Non-pigmented ciliary epithelial cell (primary cell): ENCODE results near the gene CLEC3B.
"Not testable (repeated sequence)": the region's sequence is repeated elsewhere in the genome, so short reads cannot be mapped to it uniquely, and the experiment has no call there.

ENCODE experiments used
- DNase-seq: peaks from one replicate; pipeline ENCODE4 v3.0.0-alpha.2; 2010; ENCODE audit warnings: low read depth

Gene CLEC3B

GRCh38 chr3:45066109-45066801 lies 40.2 kb downstream of the CLEC3B start:
- DNase-seq = no peak

- DNase-seq = no peak
These were observed 41.4 kb downstream of the CLEC3B start for GRCh38 chr3:45067486-45067885.

DNA sequence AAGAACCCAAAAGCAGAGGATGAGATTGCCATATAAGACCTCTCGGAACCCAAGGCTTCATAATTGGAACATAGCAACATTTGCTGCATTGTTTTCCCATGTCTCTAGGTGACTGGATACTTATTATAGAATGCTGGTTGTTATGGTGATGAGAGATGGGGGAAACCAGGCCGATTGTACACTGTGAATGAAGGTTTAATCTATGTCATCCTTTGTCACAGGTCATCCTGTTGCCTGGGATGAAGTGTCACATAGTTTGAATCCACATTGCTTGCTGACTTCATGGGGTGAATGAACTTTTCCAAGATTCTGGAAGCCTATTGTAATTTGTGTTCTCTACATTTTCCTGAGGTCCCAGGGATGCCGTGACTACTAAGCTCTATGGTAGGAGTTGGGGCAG lies 41.8 kb downstream of the CLEC3B start:
- no peak for DNase-seq

GRCh38 chr3:45071075-45071474 lies 45.0 kb downstream of the CLEC3B start:
- DNase-seq = no peak

DNA sequence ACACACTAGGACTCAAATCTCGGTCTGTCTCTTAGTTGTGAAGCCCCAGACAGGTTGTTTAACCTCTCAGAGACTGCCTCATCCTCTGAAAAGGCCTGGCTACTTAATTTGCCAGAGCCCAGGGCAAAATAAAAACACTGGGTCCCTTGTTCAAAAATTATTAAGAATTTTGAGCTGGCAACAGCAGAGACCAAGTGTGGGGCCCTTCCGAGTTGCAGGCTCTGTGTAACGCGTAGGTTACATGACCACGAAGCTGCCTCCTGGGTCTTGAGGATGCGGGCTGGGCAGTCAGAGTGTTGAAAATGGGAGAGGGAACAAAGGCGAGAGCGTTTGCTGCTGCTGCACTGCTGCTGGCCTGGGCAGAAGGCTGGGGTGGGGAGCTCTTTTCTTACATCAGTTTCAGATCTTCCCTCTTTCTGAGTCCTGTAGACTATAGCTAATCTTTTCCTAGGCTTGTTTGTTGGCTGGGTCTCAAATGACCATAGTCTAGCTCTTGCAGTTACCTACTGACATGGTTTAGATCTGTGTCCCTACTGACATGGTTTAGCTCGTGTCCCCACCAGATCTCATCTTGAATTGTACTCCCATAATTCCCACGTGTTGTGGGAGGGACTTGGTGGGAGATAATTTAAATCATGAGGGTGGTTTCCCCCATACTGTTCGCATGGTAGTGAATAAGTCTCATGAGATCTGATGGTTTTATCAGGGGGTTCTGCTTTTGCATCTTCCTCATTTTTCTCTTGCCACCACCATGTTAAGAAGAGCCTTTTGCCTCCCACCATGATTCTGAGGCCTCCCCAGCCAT lies 49.9 kb downstream of the CLEC3B start:
- no peak for DNase-seq

- not testable (repeated sequence) for DNase-seq
These were observed 52.2 kb downstream of the CLEC3B start for GRCh38 chr3:45078256-45078655.

DNA sequence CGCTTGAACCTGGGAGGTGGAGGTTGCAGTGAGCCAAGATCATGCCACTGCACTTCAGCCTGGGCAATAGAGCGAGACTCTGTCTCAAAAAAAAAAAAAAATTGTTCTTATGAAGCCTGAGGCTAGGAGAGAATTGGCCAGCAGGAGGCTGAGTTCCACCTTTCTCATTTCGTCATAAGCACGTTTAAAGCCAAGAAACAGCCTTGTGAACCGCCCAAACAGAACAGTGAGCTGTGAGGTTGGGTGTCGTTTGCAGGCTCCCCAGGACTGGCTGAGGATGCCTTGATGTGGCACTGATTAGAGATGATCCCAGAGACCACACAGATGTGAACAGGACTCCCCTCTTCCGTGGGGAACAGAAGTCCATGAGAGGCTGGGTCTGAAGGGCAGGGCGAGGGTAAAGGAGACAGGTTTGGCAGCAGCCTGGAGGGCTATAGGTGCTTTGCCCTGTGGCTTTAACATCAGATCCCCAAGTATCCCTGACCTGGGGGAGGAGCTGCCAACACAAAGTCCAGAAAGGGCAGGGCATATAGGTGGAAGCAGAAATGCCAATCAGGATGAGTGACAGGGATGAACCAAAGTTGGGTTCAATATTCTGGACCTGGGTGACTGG lies 52.9 kb downstream of the CLEC3B start:
- DNase-seq = no peak

GRCh38 chr3:45079715-45080114 lies 53.6 kb downstream of the CLEC3B start:
- no peak for DNase-seq

DNA sequence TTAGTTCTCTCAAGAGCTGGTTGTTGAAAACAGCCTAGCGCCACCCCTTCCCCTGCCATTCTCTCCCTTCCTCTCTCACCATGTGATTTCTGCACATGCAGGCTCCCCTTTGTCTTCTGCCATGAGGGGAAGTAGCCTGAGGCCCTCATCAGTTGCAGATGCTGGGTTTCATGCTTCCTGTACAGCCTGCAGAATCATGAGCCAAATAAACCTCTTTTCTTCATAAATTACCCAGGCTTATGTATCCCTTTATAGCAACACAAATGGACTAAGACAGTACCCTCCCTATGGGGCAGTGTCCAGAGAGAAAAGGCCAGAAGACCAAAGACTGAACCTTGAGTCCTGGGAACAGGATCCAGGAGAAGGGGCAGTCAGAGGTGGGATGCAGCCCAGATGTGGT lies 54.7 kb downstream of the CLEC3B start:
- DNase-seq = no peak

- no peak for DNase-seq
These were observed 55.5 kb downstream of the CLEC3B start for GRCh38 chr3:45081506-45082141.

- no peak for DNase-seq
These were observed 56.0 kb downstream of the CLEC3B start for GRCh38 chr3:45082142-45082538.

DNA sequence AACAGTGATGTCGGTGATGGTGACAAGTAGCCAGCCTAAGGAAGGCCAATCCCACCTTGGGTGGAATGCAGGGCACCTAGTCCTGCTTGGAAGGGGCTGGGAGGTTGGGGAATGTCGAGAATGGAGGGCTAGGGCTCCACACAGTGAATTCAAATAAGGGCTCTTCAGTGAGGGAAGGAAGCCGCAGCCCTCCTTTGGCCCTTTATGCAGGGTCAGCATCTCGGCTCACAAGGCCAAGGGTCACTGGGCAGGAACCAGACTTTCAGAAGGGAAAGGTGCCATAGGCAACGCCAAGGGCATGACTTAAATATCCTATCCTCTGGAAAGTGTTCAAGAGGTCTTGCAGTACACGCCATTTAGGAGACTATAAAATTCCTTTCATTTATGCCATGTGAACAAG lies 56.9 kb downstream of the CLEC3B start:
- no peak for DNase-seq

- DNase-seq = no peak
These were observed 58.3 kb downstream of the CLEC3B start for GRCh38 chr3:45084361-45084760.

DNA sequence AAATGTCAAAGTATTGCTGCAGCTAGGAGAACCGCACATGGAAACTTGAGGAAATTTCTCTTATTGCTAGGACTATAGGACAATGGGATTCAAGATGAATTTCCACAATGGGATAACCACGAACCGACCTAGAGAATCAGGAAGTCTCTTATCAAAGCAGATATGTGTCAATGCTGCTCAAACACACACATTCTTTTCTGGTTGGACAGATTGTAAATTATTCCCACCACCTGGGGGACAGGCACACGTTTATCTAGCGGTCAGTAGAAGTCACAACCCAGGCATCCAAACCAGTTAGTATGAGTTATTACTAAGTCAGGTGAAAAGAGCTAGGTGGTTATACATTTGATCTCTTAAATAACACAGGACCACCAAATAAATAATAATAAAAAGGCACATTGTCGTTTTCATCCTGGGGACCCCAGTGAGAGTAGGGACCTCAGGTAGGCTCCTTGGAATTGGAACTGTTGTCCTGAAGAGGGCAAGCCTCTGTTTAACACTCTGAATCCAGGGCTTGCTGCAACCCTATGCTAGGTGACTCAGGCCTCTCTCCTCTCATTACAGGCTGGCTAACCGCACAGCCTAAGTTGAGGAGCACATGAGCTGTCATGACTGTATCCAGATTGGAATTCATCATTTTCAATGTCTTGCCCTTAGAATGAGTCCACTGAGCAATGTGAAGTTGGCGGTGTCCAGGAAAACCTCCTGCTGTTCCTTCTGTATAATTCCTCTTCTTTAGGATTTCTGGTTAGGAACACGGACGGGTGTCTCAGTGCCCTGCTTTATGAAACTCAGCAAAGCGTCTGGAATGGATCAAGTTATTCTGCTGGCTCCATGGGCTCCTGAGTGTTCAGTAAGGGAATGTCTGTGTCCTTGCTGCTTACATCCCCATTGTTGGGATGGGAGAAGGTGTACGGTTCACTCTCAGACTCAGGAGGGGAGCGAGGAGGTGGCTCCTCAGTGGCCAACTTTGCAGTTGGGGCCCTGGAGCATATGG lies 59.0 kb downstream of the CLEC3B start:
- DNase-seq = peak; percentile 91
